ENCODE results near the gene NSUN4. TPM values are rescaled to one million over a fixed set of nuclear protein-coding genes. Genes with fewer than 3 reads are reported as not detected.
"Not testable (repeated sequence)": the region's sequence is repeated elsewhere in the genome, so short reads cannot be mapped to it uniquely, and the experiment has no call there.

NSUN4 gene
- total RNA-seq, 1 experiment from 2014 or later: 33.9 TPM

DNA sequence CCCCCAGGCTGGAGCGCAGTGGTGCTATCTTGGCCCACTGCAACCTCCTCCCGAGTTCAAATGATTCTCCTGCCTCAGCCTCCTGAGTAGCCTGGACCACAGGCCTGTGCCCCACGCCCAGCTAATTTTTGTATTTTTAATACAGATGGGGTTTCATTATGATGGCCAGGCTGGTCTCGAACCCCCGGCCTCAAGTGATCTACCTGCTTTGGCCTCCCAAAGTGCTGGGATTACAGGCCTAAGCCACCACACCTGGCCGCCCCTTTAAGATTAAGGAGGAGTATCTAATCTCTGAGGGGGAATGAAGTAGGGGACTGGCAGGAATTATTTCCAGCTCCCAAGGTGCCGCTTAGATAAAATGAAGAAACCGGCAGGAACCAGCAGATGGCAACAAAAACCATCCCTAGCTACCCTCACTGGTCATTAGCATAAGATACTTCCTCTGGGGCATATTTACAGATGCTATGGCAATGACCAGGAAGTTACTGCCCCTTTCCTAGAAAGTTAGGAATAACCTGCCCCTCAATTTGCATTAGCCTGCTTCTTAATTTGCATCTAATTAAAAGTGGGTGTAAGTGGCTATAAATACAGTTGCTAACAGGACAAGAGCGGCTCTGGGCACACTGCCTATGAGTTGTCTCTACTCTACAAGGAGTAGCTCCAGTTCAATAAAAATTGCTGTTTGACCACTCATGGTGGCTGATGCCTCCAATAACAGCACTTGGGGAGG lies 7.1 kb upstream of the NSUN4 start:
- ChIA-PET POLR2A (ENCODE audit: unreplicated experiment) (interaction anchor here (0.9 kb wide), 1 partner anchor 821 kb away, joined by 10 read pairs; no protein-coding TSS in a partner anchor), CTCF (interaction anchor here (0.7 to 2.0 kb wide), 6 partner anchors 11 to 377 kb away, joined by 3 to 24 read pairs (median 6); no protein-coding TSS in a partner anchor)
- Histone ChIP-seq H3K9me3 (ENCODE audit: insufficient read depth, low read depth) (no peaks in the 10 kb centered on the region), H3K9me2 (ENCODE audit: insufficient read depth) (no peaks in the 10 kb centered on the region), H3K79me2 (ENCODE audit: low read depth) (no peaks in the 10 kb centered on the region), H3K4me2 (no peak overlapping the region), H4K20me1 (ENCODE audit: insufficient read depth) (no peaks in the 10 kb centered on the region), H2AFZ (no peak overlapping the region), H3K36me3 (ENCODE audit: low read depth) (no peaks in the 10 kb centered on the region), H3K27ac (no peak overlapping the region), H3K27me3 (ENCODE audit: insufficient read depth, low read depth) (no peaks in the 10 kb centered on the region), H3F3A (ENCODE audit: insufficient read depth, low read depth) (peaks cover 6% of the 10 kb centered on the region), H3K4me3 (no peak overlapping the region), H3K4me1 (replicated peaks; ENCODE audit: insufficient read depth) (peaks cover 2% of the 10 kb centered on the region; the same call in 1 of the 2 replicates)
- DNase-seq: peak; percentile 48 to 76
- BruUV-seq (replicated peaks): no TSS peak
- intact Hi-C loops (cut with micrococcal nuclease; ENCODE audit: unreplicated experiment): loop anchor here (1.0 to 5.0 kb wide), 2 partner anchors 15 to 189 kb away; no protein-coding TSS in a partner anchor
- TF ChIP-seq, protein P1, sequence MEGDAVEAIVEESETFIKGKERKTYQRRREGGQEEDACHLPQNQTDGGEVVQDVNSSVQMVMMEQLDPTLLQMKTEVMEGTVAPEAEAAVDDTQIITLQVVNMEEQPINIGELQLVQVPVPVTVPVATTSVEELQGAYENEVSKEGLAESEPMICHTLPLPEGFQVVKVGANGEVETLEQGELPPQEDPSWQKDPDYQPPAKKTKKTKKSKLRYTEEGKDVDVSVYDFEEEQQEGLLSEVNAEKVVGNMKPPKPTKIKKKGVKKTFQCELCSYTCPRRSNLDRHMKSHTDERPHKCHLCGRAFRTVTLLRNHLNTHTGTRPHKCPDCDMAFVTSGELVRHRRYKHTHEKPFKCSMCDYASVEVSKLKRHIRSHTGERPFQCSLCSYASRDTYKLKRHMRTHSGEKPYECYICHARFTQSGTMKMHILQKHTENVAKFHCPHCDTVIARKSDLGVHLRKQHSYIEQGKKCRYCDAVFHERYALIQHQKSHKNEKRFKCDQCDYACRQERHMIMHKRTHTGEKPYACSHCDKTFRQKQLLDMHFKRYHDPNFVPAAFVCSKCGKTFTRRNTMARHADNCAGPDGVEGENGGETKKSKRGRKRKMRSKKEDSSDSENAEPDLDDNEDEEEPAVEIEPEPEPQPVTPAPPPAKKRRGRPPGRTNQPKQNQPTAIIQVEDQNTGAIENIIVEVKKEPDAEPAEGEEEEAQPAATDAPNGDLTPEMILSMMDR (conservative IDR thresholded peaks at IDR 0.05): peak; percentile 54
- no peak for TF ChIP-seq EZH2 (IDR thresholded peaks at IDR 0.05; ENCODE audit: low read depth)

DNA sequence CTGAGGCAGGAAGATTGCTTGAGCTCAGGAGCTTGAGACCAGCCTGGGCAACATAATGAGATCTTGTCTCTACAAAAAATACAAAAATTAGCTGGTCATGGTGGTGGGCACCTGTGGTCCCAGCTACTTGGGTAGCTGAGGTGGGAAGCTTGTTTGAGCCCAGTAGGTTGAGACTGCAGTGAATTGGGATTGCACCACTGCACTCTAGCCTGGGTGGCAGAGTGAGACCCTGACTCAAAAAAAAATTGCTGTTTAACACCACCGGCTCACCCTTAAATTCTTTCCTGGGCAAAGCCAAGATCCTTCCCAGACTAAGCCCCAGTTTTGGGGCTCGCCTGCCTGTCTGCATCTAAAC lies 6.6 kb upstream of the NSUN4 start:
- Histone ChIP-seq H3K27ac (no peak overlapping the region), H3K36me3 (ENCODE audit: low read depth) (no peaks in the 10 kb centered on the region), H3F3A (ENCODE audit: insufficient read depth, low read depth) (peaks cover 12% of the 10 kb centered on the region), H3K4me2 (no peak overlapping the region), H3K4me3 (no peak overlapping the region), H3K4me1 (replicated peaks; ENCODE audit: insufficient read depth) (peaks cover 8% of the 10 kb centered on the region; the same call in 1 of the 2 replicates), H3K27me3 (ENCODE audit: insufficient read depth, low read depth) (no peaks in the 10 kb centered on the region), H3K9me3 (ENCODE audit: insufficient read depth, low read depth) (no peaks in the 10 kb centered on the region), H2AFZ (no peak overlapping the region), H3K9me2 (ENCODE audit: insufficient read depth) (no peaks in the 10 kb centered on the region), H3K79me2 (ENCODE audit: low read depth) (no peaks in the 10 kb centered on the region), H4K20me1 (ENCODE audit: insufficient read depth) (no peaks in the 10 kb centered on the region)
- CTCF ChIA-PET: interaction anchor here (1.1 to 2.0 kb wide), 3 partner anchors 13 to 374 kb away, joined by 3 to 24 read pairs (median 15); no protein-coding TSS in a partner anchor
- TF ChIP-seq EZH2 (IDR thresholded peaks at IDR 0.05; ENCODE audit: low read depth): no peak
- TF ChIP-seq, protein P1 (conservative IDR thresholded peaks at IDR 0.05): no peak
- no TSS peak for BruUV-seq (replicated peaks)
- DNase-seq: no peak
- intact Hi-C loops (cut with micrococcal nuclease; ENCODE audit: unreplicated experiment): loop anchor here (5.0 kb wide), 1 partner anchor 188 kb away; no protein-coding TSS in a partner anchor
- POLR2A ChIA-PET (ENCODE audit: unreplicated experiment): interaction anchor here (0.9 kb wide), 1 partner anchor 821 kb away, joined by 10 read pairs; no protein-coding TSS in a partner anchor

DNA sequence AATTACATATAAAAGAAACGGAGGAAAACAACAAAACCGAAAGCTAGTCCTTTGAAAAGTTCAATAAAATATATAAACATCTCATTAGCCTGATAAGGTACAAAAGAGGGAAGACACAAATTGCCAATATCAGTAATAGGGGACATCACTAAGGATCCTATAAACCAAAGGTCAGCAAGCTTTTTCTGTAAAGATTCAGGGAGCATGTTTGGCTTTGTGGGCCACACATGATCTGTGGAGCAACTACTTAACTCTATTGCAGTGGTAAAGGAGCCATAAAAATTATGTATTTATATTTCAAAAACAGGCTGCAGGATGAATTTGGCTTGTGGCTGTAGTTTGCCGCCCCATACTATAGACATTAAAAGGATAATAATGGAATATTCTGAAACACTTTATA lies 5.5 kb upstream of the NSUN4 start:
- Histone ChIP-seq H3F3A (ENCODE audit: insufficient read depth, low read depth) (peaks cover 21% of the 10 kb centered on the region), H3K4me1 (replicated peaks; ENCODE audit: insufficient read depth) (peaks cover 12% of the 10 kb centered on the region; the same call in 1 of the 2 replicates), H3K79me2 (ENCODE audit: low read depth) (no peaks in the 10 kb centered on the region), H3K9me2 (ENCODE audit: insufficient read depth) (no peaks in the 10 kb centered on the region), H4K20me1 (ENCODE audit: insufficient read depth) (no peaks in the 10 kb centered on the region), H3K4me2 (no peak overlapping the region), H3K4me3 (no peak overlapping the region), H2AFZ (no peak overlapping the region), H3K9me3 (ENCODE audit: insufficient read depth, low read depth) (no peaks in the 10 kb centered on the region), H3K36me3 (ENCODE audit: low read depth) (no peaks in the 10 kb centered on the region), H3K27me3 (ENCODE audit: insufficient read depth, low read depth) (no peaks in the 10 kb centered on the region), H3K27ac (no peak overlapping the region)
- ChIA-PET CTCF (interaction anchor here (0.5 to 0.7 kb wide), 2 partner anchors 160 to 218 kb away, joined by 3 read pairs; no protein-coding TSS in a partner anchor), POLR2A (ENCODE audit: unreplicated experiment) (no interaction called here)
- no peak for DNase-seq
- intact Hi-C loops (cut with micrococcal nuclease; ENCODE audit: unreplicated experiment): no loop called here
- TF ChIP-seq EZH2 (IDR thresholded peaks at IDR 0.05; ENCODE audit: low read depth): no peak
- TF ChIP-seq, protein P1 (conservative IDR thresholded peaks at IDR 0.05): no peak
- no TSS peak for BruUV-seq (replicated peaks)

DNA sequence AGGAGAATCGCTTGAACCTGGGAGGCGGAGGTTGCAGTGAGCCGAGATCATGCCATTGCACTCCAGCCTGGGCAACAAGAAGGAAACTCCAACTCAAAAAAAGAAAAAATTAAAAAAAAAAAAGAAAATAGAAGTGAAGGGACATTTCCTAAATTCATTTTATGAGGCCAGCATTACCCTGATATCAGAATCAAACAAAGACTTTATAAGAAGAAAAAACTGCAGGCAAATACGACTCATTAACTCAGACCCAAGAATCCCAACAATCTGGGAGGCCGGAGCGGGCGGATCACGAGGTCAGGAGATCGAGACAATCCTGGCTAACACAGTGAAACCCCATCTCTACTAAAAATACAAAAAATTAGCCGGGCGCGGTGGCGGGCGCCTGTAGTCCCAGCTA lies 3.2 kb upstream of the NSUN4 start:
- H4K20me1 ChIP-seq (ENCODE audit: insufficient read depth); H2AFZ ChIP-seq; H3K9me3 ChIP-seq (ENCODE audit: insufficient read depth, low read depth); H3K36me3 ChIP-seq (ENCODE audit: low read depth); BruUV-seq (replicated peaks); CTCF ChIA-PET; intact Hi-C loops (cut with micrococcal nuclease; ENCODE audit: unreplicated experiment); POLR2A ChIA-PET (ENCODE audit: unreplicated experiment); H3K27ac ChIP-seq; H3K4me2 ChIP-seq; H3K4me3 ChIP-seq; DNase-seq; H3K9me2 ChIP-seq (ENCODE audit: insufficient read depth); H3K27me3 ChIP-seq (ENCODE audit: insufficient read depth, low read depth): not testable (repeated sequence)
- Histone ChIP-seq H3K79me2 (ENCODE audit: low read depth) (peaks cover 14% of the 10 kb centered on the region), H3K4me1 (replicated peaks; ENCODE audit: insufficient read depth) (peaks cover 20% of the 10 kb centered on the region; the same call in 1 of the 2 replicates), H3F3A (ENCODE audit: insufficient read depth, low read depth) (peaks cover 30% of the 10 kb centered on the region)
